ENCODE results near the gene CD84. TPM values are rescaled to one million over a fixed set of nuclear protein-coding genes. Genes with fewer than 3 reads are reported as not detected.

CD84 gene
- not detected in 2 replicates for total RNA-seq

GRCh38 chr1:160579216-160579701, at the start of gene CD84:
Gene CD84, minus strand, starts transcription at chr1:160579496. Its CDS starts 59 bp downstream, at chr1:160579437.

GRCh38 chr1:160522622-160523345, 56.5 kb downstream of the CD84 start, which contains the start of gene SLAMF6:
Gene SLAMF6, minus strand, starts transcription at chr1:160523255. Its CDS starts 63 bp downstream, at chr1:160523192.

Other genes with a start within 250 kb of the CD84 start
- gene COPA, start 236.2 kb downstream of the CD84 start, total RNA-seq = 327 and 372 TPM in 2 replicates
- gene NCSTN, start 236.1 kb downstream of the CD84 start, total RNA-seq = 69.7 and 75.9 TPM in 2 replicates
- not detected in 2 replicates for gene NHLH1, start 212.4 kb downstream of the CD84 start, total RNA-seq
- gene VANGL2, start 178.9 kb downstream of the CD84 start, total RNA-seq = under 0.01 TPM in 1 of 2 replicates, not detected in the other
- gene SLAMF6, start 56.2 kb downstream of the CD84 start, total RNA-seq = not detected in 2 replicates
- gene SLAMF1, start 67.5 kb upstream of the CD84 start, total RNA-seq = not detected in 2 replicates
- under 0.01 TPM in 1 of 2 replicates, not detected in the other for gene CD48, start 132.3 kb upstream of the CD84 start, total RNA-seq
- under 0.01 TPM in 1 of 2 replicates, not detected in the other for gene SLAMF7, start 159.8 kb upstream of the CD84 start, total RNA-seq
- gene LY9, start 216.7 kb upstream of the CD84 start, total RNA-seq = not detected in 2 replicates

Measured in uterine smooth muscle cell (primary cell).